Mesenteric fat pad (tissue), 1 donor: ENCODE measurements around the gene SDF2L1. TPM values are rescaled to one million over a fixed set of nuclear protein-coding genes. Genes with fewer than 3 reads are reported as not detected.

ENCODE experiments used
- DNase-seq: peaks from one replicate; pipeline ENCODE4 v3.0.0-alpha.2; 2020; ENCODE audit warnings: low spot score
- total RNA-seq: library from RNA; stranded (reverse); fragmentation: NEBNext Ultra II Directional; extraction: Animal tissue kit (Norgen Biotek cat#: 25700); gene quantifications from one replicate; pipeline ENCODE4 v1.2.1, GENCODE V29; 2021
- donor health status: DM: yes; HTN: yes; CAD: no.

SDF2L1 gene
- total RNA-seq, 1 donor from 2014 or later = 31.6 TPM

GRCh38 chr22:21621025-21621424 is 21.1 kb upstream of the SDF2L1 start:
- no peak for DNase-seq

GRCh38 chr22:21622011-21622918 is 19.8 kb upstream of the SDF2L1 start:
- no peak for DNase-seq

- no peak for DNase-seq
Observed at GRCh38 chr22:21622919-21623647, 19.0 kb upstream of the SDF2L1 start.

- DNase-seq = no peak
Observed at GRCh38 chr22:21623648-21623970, 18.5 kb upstream of the SDF2L1 start.

DNA sequence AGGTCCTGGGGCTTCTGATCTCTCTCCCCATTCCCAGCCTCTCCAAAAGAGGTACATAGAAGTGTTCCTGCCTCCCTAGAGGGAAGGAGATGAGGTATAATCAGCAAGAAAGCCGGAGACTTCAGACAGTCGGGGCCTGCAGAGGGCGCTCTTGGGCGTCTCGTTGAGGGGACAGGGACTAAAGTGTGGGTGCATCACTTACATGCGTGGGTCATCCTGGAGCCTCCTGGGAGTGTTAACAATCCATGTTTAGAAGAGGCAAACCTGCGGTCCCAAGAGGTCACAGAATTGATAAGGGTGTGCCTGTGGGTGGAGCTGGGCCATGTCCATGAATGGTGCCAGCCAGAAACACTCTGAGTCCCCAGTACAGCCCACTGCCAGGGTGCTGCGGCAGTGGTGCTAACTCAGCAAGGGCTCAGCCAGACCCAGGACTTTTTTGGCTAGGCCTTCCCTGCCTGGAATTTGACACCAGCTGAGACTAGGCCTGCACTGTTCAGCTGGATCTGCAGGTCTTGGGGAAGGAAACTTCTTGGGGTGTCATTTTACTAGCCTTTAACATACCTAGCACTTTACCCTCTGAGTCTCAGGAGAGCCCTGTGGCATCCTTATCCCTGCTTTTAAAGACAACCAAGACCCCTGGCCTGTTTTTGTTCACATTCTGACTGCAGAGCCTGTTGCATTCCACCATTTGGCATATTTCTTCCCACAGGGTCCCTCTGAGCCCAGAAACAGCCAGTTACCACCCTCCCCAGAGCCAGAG is 17.8 kb upstream of the SDF2L1 start:
- DNase-seq = no peak

- no peak for DNase-seq
Observed at GRCh38 chr22:21624880-21625791, 17.0 kb upstream of the SDF2L1 start.

- no peak for DNase-seq
Observed at GRCh38 chr22:21626073-21626734, 15.9 kb upstream of the SDF2L1 start.

- DNase-seq = no peak
Observed at GRCh38 chr22:21626735-21627469, 15.2 kb upstream of the SDF2L1 start.

- no peak for DNase-seq
Observed at GRCh38 chr22:21628386-21629254, 13.5 kb upstream of the SDF2L1 start.

- peak; percentile 97 for DNase-seq
Observed at GRCh38 chr22:21629255-21630149, 12.6 kb upstream of the SDF2L1 start, which contains the start of gene YDJC. TSS of gene YDJC (minus strand) at chr22:21630022. CDS start at chr22:21630014, 8 bp downstream.

GRCh38 chr22:21631025-21631424 is 11.1 kb upstream of the SDF2L1 start:
- DNase-seq = no peak

GRCh38 chr22:21632237-21632895 is 9.7 kb upstream of the SDF2L1 start, which contains the start of gene CCDC116:
TSS of gene CCDC116 (plus strand) at chr22:21632760. CDS start at chr22:21633182, 422 bp downstream.
- DNase-seq = no peak

- DNase-seq = no peak
Observed at GRCh38 chr22:21632931-21633330, 9.2 kb upstream of the SDF2L1 start.

- DNase-seq = no peak
Observed at GRCh38 chr22:21633481-21633880, 8.6 kb upstream of the SDF2L1 start.

GRCh38 chr22:21634081-21634480 is 8.0 kb upstream of the SDF2L1 start:
- DNase-seq = no peak

- DNase-seq = no peak
Observed at GRCh38 chr22:21634844-21635243, 7.3 kb upstream of the SDF2L1 start.
